GM10248 (cell line): ENCODE results near the gene STMP1.
"Not testable (repeated sequence)": the region's sequence is repeated elsewhere in the genome, so short reads cannot be mapped to it uniquely, and the experiment has no call there.

Source experiments
- CTCF ChIA-PET: fragments of 300-600 bp; sonication (Branson Sonifier 250); formaldehyde crosslinking; extraction: SDS; loops from one replicate; lab custom pipeline; 2021; ENCODE audit warnings: antibody characterized with exemption; lab: Yijun Ruan, JAX
- POLR2A ChIA-PET: fragments of 350-650 bp; sonication (Branson Sonifier 250); formaldehyde crosslinking; extraction: SDS; loops from one replicate; lab custom pipeline; 2020; ENCODE audit warnings: antibody characterized with exemption; lab: Yijun Ruan, JAX
- DNase-seq: peaks from one replicate; pipeline ENCODE4 v3.0.0; 2012; ENCODE audit errors: extremely low spot score
- CTCF ChIP-seq: IDR thresholded peaks from 2 replicates; pipeline ENCODE4 v1.5.1; 2012; ENCODE audit warnings: mild to moderate bottlenecking, low read depth; ENCODE audit errors: extremely low read depth, missing control alignments, control extremely low read depth

Gene STMP1

DNA sequence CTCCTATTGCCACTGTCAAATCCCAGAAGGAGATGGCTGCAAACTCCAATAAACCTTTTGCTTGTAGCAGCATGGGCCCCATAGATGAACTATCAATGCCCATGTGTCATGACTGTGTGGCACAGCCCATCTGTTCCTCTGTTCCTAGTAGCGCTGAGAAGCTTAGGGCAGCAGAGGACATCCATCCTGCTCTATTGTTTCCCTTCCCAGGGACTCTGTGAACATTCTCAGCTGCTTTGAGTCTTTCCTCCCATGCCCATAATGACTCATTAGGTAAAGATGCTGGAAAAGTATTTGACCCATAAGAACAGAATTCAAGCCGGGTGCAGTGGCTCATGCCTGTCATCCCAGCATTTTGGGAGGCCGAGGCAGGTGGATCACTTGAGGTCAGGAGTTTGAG lies 28.3 kb downstream of the STMP1 start:
- POLR2A ChIA-PET = no interaction called here

GRCh38 chr7:135692055-135692454 lies 29.7 kb downstream of the STMP1 start:
- DNase-seq = no peak
- ChIA-PET CTCF (interaction anchor here (0.8 kb wide), 1 partner anchor 10 kb away, joined by 3 read pairs; no protein-coding TSS in a partner anchor), POLR2A (no interaction called here)
- TF ChIP-seq CTCF = no peak

More for the DNA sequence above, 28.3 kb downstream of the STMP1 start:
- CTCF ChIA-PET = interaction anchor here (1.3 kb wide), 1 partner anchor 409 kb away, joined by 3 read pairs; no protein-coding TSS in a partner anchor
- TF ChIP-seq CTCF = no peak
- no peak for DNase-seq

DNA sequence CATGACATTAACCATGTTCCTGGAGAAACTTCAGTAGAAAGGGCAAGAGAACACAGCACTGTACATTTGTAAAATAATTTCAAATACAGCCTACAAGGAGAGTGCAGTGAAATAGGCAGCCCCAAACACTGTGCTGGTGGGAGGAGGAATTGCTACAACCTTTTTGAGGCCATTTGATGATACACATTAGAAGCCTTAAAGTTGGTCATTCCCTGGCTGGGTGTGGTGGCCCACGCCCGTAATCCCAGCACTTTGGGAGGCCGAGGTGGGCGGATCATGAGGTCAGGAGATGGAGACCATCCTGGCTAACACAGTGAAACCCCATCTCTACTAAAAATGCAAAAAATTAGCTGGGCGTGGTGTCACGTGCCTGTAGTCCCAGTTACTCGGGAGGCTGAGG lies 30.3 kb downstream of the STMP1 start:
- CTCF ChIA-PET, POLR2A ChIA-PET, DNase-seq: not testable (repeated sequence)

- CTCF ChIA-PET = no interaction called here
Observed at GRCh38 chr7:135693558-135693957, 31.2 kb downstream of the STMP1 start.

GRCh38 chr7:135697276-135698049 lies 35.1 kb downstream of the STMP1 start:
- CTCF ChIA-PET = interaction anchor here (1.2 kb wide), 1 partner anchor 25 kb away, joined by 3 read pairs; no protein-coding TSS in a partner anchor
- no peak for DNase-seq
- POLR2A ChIA-PET = no interaction called here
- no peak for TF ChIP-seq CTCF

More at GRCh38 chr7:135693558-135693957, 31.2 kb downstream of the STMP1 start:
- DNase-seq = no peak
- POLR2A ChIA-PET = no interaction called here
- TF ChIP-seq CTCF = no peak

DNA sequence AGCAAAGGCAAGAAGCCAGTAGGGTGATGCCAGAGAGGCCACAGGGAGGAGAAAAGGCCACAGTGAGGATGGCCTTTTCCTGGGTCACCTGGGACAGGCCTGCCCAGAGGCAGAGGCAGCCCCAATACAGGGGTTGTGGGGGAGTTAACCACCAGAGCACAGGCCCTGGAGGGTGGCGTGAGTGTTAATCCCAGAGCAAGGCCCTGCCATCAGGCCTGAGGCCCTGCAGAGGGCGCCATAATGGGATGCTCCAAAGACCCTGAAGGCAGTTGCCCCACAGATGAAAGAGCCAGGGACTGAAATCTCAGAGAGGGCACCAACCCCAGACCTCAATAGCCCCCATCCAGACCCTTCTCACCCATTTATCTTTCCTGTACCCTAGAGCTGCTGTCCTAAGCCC lies 41.8 kb downstream of the STMP1 start:
- no peak for DNase-seq
- CTCF ChIA-PET = interaction anchor here (2.1 to 2.3 kb wide), 2 partner anchors 13 to 42 kb away, joined by 7 read pairs; partner anchors contain the start of gene STMP1
- TF ChIP-seq CTCF = peak; percentile 25
- POLR2A ChIA-PET = no interaction called here

GRCh38 chr7:135704698-135705097 lies 42.4 kb downstream of the STMP1 start:
- TF ChIP-seq CTCF = no peak

More at GRCh38 chr7:135704698-135705097, 42.4 kb downstream of the STMP1 start:
- ChIA-PET POLR2A (no interaction called here), CTCF (interaction anchor here (0.7 to 2.3 kb wide), 4 partner anchors 12 to 43 kb away, joined by 3 to 7 read pairs (median 5); partner anchors contain the start of gene STMP1)
- no peak for DNase-seq
